ENCODE results near the gene HMGN3. TPM values are rescaled to one million over a fixed set of nuclear protein-coding genes. Genes with fewer than 3 reads are reported as not detected.

Gene HMGN3
- total RNA-seq, 3 donors from 2014 or later: 38.3 to 73.6 (median 61.1) TPM

- no peak overlapping the region for H3K4me3 ChIP-seq
- no peaks in the 10 kb centered on the region for H3K36me3 ChIP-seq
- no peak for DNase-seq (ENCODE audit: low spot score in 2 of 2)
- H3K27ac ChIP-seq: no peak overlapping the region
- no peak for TF ChIP-seq POLR2AphosphoS5 (IDR thresholded peaks at IDR 0.05)
- TF ChIP-seq POLR2A (IDR thresholded peaks at IDR 0.05): no peak
- no peak for TF ChIP-seq CTCF (IDR thresholded peaks at IDR 0.05)
- no peaks in the 10 kb centered on the region for H3K27me3 ChIP-seq
- H3K4me1 ChIP-seq: no peaks in the 10 kb centered on the region
- peaks cover 0 to 2% of the 10 kb centered on the region in 2 donors for H3K9me3 ChIP-seq
- intact Hi-C loops (cut with DNase I; ENCODE audit: low total_unique reads): no loop called here
These were observed 16.1 kb upstream of the HMGN3 start for GRCh38 chr6:79250559-79250958.

GRCh38 chr6:79250107-79250514 is 15.6 kb upstream of the HMGN3 start:
- Histone ChIP-seq H3K27ac (no peak overlapping the region), H3K4me1 (no peaks in the 10 kb centered on the region), H3K4me3 (no peak overlapping the region), H3K9me3 (peaks cover 0 to 2% of the 10 kb centered on the region in 2 donors), H3K36me3 (no peaks in the 10 kb centered on the region), H3K27me3 (no peaks in the 10 kb centered on the region)
- intact Hi-C loops (cut with DNase I; ENCODE audit: low total_unique reads): no loop called here
- no peak for TF ChIP-seq POLR2A (IDR thresholded peaks at IDR 0.05)
- TF ChIP-seq CTCF (IDR thresholded peaks at IDR 0.05): no peak
- TF ChIP-seq POLR2AphosphoS5 (IDR thresholded peaks at IDR 0.05): no peak
- no peak for DNase-seq (ENCODE audit: low spot score in 2 of 2)

GRCh38 chr6:79249136-79249535 is 14.7 kb upstream of the HMGN3 start:
- Histone ChIP-seq H3K27me3 (no peaks in the 10 kb centered on the region), H3K4me3 (no peak overlapping the region), H3K27ac (no peak overlapping the region), H3K36me3 (no peaks in the 10 kb centered on the region), H3K9me3 (peaks cover 0 to 2% of the 10 kb centered on the region in 2 donors), H3K4me1 (no peaks in the 10 kb centered on the region)
- no peak for DNase-seq (ENCODE audit: low spot score in 2 of 2)
- intact Hi-C loops (cut with DNase I; ENCODE audit: low total_unique reads): no loop called here
- TF ChIP-seq POLR2A (IDR thresholded peaks at IDR 0.05) (no peak), CTCF (IDR thresholded peaks at IDR 0.05) (no peak), POLR2AphosphoS5 (IDR thresholded peaks at IDR 0.05) (no peak)

GRCh38 chr6:79246891-79247290 is 12.4 kb upstream of the HMGN3 start:
- no peak for DNase-seq (ENCODE audit: low spot score in 2 of 2)
- H3K27me3 ChIP-seq: no peaks in the 10 kb centered on the region
- TF ChIP-seq CTCF (IDR thresholded peaks at IDR 0.05) (no peak), POLR2A (IDR thresholded peaks at IDR 0.05) (no peak), POLR2AphosphoS5 (IDR thresholded peaks at IDR 0.05) (no peak)
- no peaks in the 10 kb centered on the region for H3K4me1 ChIP-seq
- H3K27ac ChIP-seq: no peak overlapping the region
- intact Hi-C loops (cut with DNase I; ENCODE audit: low total_unique reads): no loop called here
- no peaks in the 10 kb centered on the region for H3K36me3 ChIP-seq
- H3K9me3 ChIP-seq: no peaks in the 10 kb centered on the region
- H3K4me3 ChIP-seq: no peak overlapping the region

- Histone ChIP-seq H3K4me1 (no peaks in the 10 kb centered on the region), H3K9me3 (no peaks in the 10 kb centered on the region), H3K27ac (no peak overlapping the region), H3K36me3 (no peaks in the 10 kb centered on the region), H3K27me3 (no peaks in the 10 kb centered on the region), H3K4me3 (no peak overlapping the region)
- no peak for DNase-seq (ENCODE audit: low spot score in 2 of 2)
- TF ChIP-seq POLR2AphosphoS5 (IDR thresholded peaks at IDR 0.05): no peak
- TF ChIP-seq CTCF (IDR thresholded peaks at IDR 0.05): no peak
- TF ChIP-seq POLR2A (IDR thresholded peaks at IDR 0.05): no peak
- intact Hi-C loops (cut with DNase I; ENCODE audit: low total_unique reads): no loop called here
These were observed 6.7 kb upstream of the HMGN3 start for GRCh38 chr6:79241228-79241627.

Measured in breast epithelium (tissue), 4 donors.